ENCODE measurements around the gene IRF5. TPM values are rescaled to one million over a fixed set of nuclear protein-coding genes. Genes with fewer than 3 reads are reported as not detected.

The IRF5 gene
- polyA plus RNA-seq, 1 donor from 2014 or later: not detected

GRCh38 chr7:128891942-128892269 is 45.8 kb upstream of the IRF5 start:
- Histone ChIP-seq H4K20me1 (ENCODE audit: insufficient read depth) (no peaks in the 10 kb centered on the region), H3K9me3 (ENCODE audit: low read length) (no peaks in the 10 kb centered on the region), H3K36me3 (ENCODE audit: insufficient read depth, low read length) (no peaks in the 10 kb centered on the region), H3K9me2 (ENCODE audit: insufficient read depth, low read length) (no peaks in the 10 kb centered on the region), H3K9ac (ENCODE audit: low read length) (no peak overlapping the region), H3F3A (ENCODE audit: insufficient read depth, low read length, poor library complexity, severe bottlenecking) (no peaks in the 10 kb centered on the region), H3K27ac (ENCODE audit: low read length) (no peak overlapping the region), H3K27me3 (ENCODE audit: insufficient read depth, low read depth, low read length) (peaks cover 32% of the 10 kb centered on the region), H3K79me2 (replicated peaks; ENCODE audit: insufficient read depth, low read length) (no peaks in the 10 kb centered on the region), H3K4me2 (ENCODE audit: low read length) (no peak overlapping the region), H3K4me3 (ENCODE audit: low read length) (no peak overlapping the region), H2AFZ (ENCODE audit: low read depth, low read length) (no peak overlapping the region)
- no peak for TF ChIP-seq POLR2AphosphoS5 (IDR thresholded peaks at IDR 0.05)
- TF ChIP-seq SMC3 (conservative IDR thresholded peaks at IDR 0.05; ENCODE audit: poor library complexity): no peak
- TF ChIP-seq EP300 (conservative IDR thresholded peaks at IDR 0.05; ENCODE audit: poor library complexity, severe bottlenecking): no peak
- no peak for TF ChIP-seq RAD21 (conservative IDR thresholded peaks at IDR 0.05)
- no peak for TF ChIP-seq EZH2 (IDR thresholded peaks at IDR 0.05; ENCODE audit: borderline replicate concordance, insufficient read depth, low read length, poor library complexity, severe bottlenecking)
- no peak for TF ChIP-seq TAF1 (IDR thresholded peaks at IDR 0.05; ENCODE audit: low read depth)
- TF ChIP-seq REST (IDR thresholded peaks at IDR 0.05; ENCODE audit: borderline replicate concordance): no peak
- TF ChIP-seq MXI1 (conservative IDR thresholded peaks at IDR 0.05; ENCODE audit: poor library complexity, severe bottlenecking): no peak
- TF ChIP-seq CTCF (IDR thresholded peaks at IDR 0.05; ENCODE audit: poor library complexity, severe bottlenecking): no peak

GRCh38 chr7:128892521-128893250 is 45.0 kb upstream of the IRF5 start:
- Histone ChIP-seq H3K9ac (ENCODE audit: low read length) (no peak overlapping the region), H3K9me3 (ENCODE audit: low read length) (no peaks in the 10 kb centered on the region), H3K79me2 (replicated peaks; ENCODE audit: insufficient read depth, low read length) (no peaks in the 10 kb centered on the region), H3K27ac (ENCODE audit: low read length) (no peak overlapping the region), H3F3A (ENCODE audit: insufficient read depth, low read length, poor library complexity, severe bottlenecking) (no peaks in the 10 kb centered on the region), H3K4me2 (ENCODE audit: low read length) (no peak overlapping the region), H3K27me3 (ENCODE audit: insufficient read depth, low read depth, low read length) (peaks cover 32% of the 10 kb centered on the region), H3K9me2 (ENCODE audit: insufficient read depth, low read length) (no peaks in the 10 kb centered on the region), H3K36me3 (ENCODE audit: insufficient read depth, low read length) (no peaks in the 10 kb centered on the region), H3K4me3 (ENCODE audit: low read length) (no peak overlapping the region), H2AFZ (ENCODE audit: low read depth, low read length) (no peak overlapping the region), H4K20me1 (ENCODE audit: insufficient read depth) (no peaks in the 10 kb centered on the region)
- TF ChIP-seq EZH2 (IDR thresholded peaks at IDR 0.05; ENCODE audit: borderline replicate concordance, insufficient read depth, low read length, poor library complexity, severe bottlenecking) (no peak), MXI1 (conservative IDR thresholded peaks at IDR 0.05; ENCODE audit: poor library complexity, severe bottlenecking) (no peak), REST (IDR thresholded peaks at IDR 0.05; ENCODE audit: borderline replicate concordance) (no peak), SMC3 (conservative IDR thresholded peaks at IDR 0.05; ENCODE audit: poor library complexity) (no peak), TAF1 (IDR thresholded peaks at IDR 0.05; ENCODE audit: low read depth) (no peak), EP300 (conservative IDR thresholded peaks at IDR 0.05; ENCODE audit: poor library complexity, severe bottlenecking) (no peak), CTCF (IDR thresholded peaks at IDR 0.05; ENCODE audit: poor library complexity, severe bottlenecking) (no peak), RAD21 (conservative IDR thresholded peaks at IDR 0.05) (no peak), POLR2AphosphoS5 (IDR thresholded peaks at IDR 0.05) (no peak)

Measured in neural cell (in vitro differentiated cells).